ENCODE measurements around the gene FKBP6.

DNA sequence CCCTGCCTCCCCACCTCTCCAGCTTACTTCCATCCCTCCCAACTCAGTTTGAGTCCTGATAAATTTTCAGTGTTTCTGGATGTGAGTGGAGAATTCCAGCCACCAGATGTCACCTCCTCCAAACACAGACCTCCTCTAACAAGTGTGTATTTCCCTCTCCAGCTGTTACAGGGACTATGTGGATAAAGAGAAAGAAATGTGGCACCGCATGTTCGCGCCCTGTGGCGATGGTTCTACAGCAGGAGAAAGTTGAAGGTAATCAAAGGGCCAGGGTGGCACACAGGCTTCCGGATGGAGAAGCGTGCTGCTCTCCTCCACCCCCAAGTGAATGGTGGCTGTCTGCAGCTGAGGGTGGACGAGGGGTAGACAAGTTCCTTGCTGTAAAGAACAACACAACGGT, 14.7 kb downstream of the FKBP6 start:
- TF ChIP-seq POLR2AphosphoS5 (IDR thresholded peaks at IDR 0.05; ENCODE audit: insufficient read depth in 1 of 2, low read depth in 1 of 2) (no peak), POLR2A (IDR thresholded peaks at IDR 0.05) (no peak)
- TF ChIP-seq, protein P1, sequence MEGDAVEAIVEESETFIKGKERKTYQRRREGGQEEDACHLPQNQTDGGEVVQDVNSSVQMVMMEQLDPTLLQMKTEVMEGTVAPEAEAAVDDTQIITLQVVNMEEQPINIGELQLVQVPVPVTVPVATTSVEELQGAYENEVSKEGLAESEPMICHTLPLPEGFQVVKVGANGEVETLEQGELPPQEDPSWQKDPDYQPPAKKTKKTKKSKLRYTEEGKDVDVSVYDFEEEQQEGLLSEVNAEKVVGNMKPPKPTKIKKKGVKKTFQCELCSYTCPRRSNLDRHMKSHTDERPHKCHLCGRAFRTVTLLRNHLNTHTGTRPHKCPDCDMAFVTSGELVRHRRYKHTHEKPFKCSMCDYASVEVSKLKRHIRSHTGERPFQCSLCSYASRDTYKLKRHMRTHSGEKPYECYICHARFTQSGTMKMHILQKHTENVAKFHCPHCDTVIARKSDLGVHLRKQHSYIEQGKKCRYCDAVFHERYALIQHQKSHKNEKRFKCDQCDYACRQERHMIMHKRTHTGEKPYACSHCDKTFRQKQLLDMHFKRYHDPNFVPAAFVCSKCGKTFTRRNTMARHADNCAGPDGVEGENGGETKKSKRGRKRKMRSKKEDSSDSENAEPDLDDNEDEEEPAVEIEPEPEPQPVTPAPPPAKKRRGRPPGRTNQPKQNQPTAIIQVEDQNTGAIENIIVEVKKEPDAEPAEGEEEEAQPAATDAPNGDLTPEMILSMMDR (IDR thresholded peaks at IDR 0.05) = peak in 2 of 3 experiments; percentile 26 to 30
